ENCODE measurements around the gene GRK2. TPM values are rescaled to one million over a fixed set of nuclear protein-coding genes. Genes with fewer than 3 reads are reported as not detected.

Gene GRK2
- total and polyA plus RNA-seq, 2 of the 13 experiments (the other 11 are each of a cell fraction or from before 2014, with no cell fraction given) = 31.3 to 42.4 TPM

- Histone ChIP-seq H3K4me2 (ENCODE audit: low read depth, low read length) (no peak overlapping the region), H3K36me3 (replicated peaks in 1 of 2; ENCODE audit: control insufficient read depth in 1 of 2, insufficient read depth in 2 of 2, low read length in 2 of 2) (no peaks in the 10 kb centered on the region), H3K27ac (ENCODE audit: extremely low read length, insufficient read depth, low read length) (no peak overlapping the region), H4K20me1 (ENCODE audit: insufficient read depth, low read length) (no peaks in the 10 kb centered on the region), H3K27me3 (ENCODE audit: control insufficient read depth in 1 of 2, insufficient read depth in 2 of 2, low read length in 2 of 2) (no peaks in the 10 kb centered on the region), H3K4me3 (replicated peaks in 1 of 3; ENCODE audit: insufficient read depth in 1 of 3, low read depth in 2 of 3, low read length in 3 of 3) (no peak overlapping the region), H3K9me3 (ENCODE audit: low read length) (no peaks in the 10 kb centered on the region), H3K79me2 (ENCODE audit: insufficient read depth, low read length) (no peaks in the 10 kb centered on the region), H2AFZ (ENCODE audit: low read length) (no peak overlapping the region), H3K9ac (ENCODE audit: insufficient read depth, low read depth, low read length) (no peak overlapping the region), H3K4me1 (ENCODE audit: insufficient read depth, low read length) (peaks cover 7% of the 10 kb centered on the region)
- ATAC-seq (no peak), DNase-seq (ENCODE audit: low spot score) (no peak), FAIRE-seq (no peak)
- POLR2A ChIA-PET = interaction anchor here (1.2 kb wide), 1 partner anchor 62 kb away, joined by 3 read pairs; no protein-coding TSS in a partner anchor
- no peak for TF ChIP-seq TRIM22 (IDR thresholded peaks at IDR 0.05)
- TF ChIP-seq ZNF235 (CRISPR knock-in tag; IDR thresholded peaks at IDR 0.05; ENCODE audit: borderline replicate concordance) = no peak
- TF ChIP-seq ELF1 (CRISPR knock-in tag; IDR thresholded peaks at IDR 0.05) = no peak
- TF ChIP-seq, protein P1, sequence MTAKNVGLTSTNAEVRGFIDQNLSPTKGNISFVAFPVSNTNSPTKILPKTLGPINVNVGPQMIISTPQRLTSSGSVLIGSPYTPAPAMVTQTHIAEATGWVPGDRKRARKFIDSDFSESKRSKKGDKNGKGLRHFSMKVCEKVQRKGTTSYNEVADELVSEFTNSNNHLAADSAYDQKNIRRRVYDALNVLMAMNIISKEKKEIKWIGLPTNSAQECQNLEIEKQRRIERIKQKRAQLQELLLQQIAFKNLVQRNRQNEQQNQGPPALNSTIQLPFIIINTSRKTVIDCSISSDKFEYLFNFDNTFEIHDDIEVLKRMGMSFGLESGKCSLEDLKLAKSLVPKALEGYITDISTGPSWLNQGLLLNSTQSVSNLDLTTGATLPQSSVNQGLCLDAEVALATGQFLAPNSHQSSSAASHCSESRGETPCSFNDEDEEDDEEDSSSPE (CRISPR knock-in tag; IDR thresholded peaks at IDR 0.05) = no peak
- no peak for TF ChIP-seq ZNF496 (CRISPR knock-in tag; IDR thresholded peaks at IDR 0.05; ENCODE audit: insufficient replicate concordance)
- intact Hi-C loops (cut with micrococcal nuclease; ENCODE audit: unreplicated experiment) (no loop called here), in situ Hi-C loops (cut with HindIII; ENCODE audit: extremely low pct_ligation_motif_present, low pct_unique_long_range_greater_than_20kb) (no loop called here)
- no TSS peak for BruUV-seq (replicated peaks)
- CTCF ChIA-PET (ENCODE audit: low intra/inter-chr PET ratio, low total read pairs) = no interaction called here
- WGBS (ENCODE audit: low lambda C conversion rate) = 93% methylated on average over 7 of the region's 7 CpGs
Measured at GRCh38 chr11:67323526-67323925, 57.3 kb downstream of the GRK2 start.

DNA sequence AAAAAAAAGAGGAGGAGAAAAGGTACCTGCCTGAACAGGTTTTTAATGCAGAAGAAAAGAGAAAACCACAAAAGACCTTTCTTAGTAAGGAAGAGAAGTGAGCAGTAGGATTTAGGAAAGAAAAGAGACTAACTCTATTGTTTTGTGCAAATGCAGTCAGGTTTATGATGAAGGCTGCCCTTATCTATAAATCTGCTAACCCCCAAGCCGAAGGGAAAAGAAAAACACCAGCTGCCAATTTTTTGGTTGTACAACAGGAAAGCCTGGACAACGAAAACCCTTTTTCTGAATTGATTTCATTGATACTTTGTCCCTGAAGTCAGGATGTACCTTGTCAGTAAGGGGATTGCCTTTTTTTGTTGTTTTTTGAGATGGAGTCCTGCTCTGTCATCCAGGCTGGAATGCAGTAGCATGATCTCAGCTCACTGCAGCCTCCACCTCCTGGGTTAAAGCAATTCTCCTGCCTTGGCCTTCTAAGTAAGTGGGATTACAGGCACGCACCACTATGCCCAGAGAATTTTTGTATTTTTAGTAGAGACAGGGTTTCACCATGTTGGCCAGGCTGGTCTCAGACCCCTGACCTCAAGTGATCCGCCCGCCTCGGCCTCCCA is 65.9 kb downstream of the GRK2 start:
- no peak for FAIRE-seq
- Histone ChIP-seq H3K9ac (ENCODE audit: insufficient read depth, low read depth, low read length) (no peak overlapping the region), H3K27ac (ENCODE audit: extremely low read length, insufficient read depth, low read length) (no peak overlapping the region), H2AFZ (ENCODE audit: low read length) (no peak overlapping the region), H3K4me1 (ENCODE audit: insufficient read depth, low read length) (no peaks in the 10 kb centered on the region), H4K20me1 (ENCODE audit: insufficient read depth, low read length) (no peaks in the 10 kb centered on the region), H3K9me3 (ENCODE audit: low read length) (no peaks in the 10 kb centered on the region), H3K4me2 (ENCODE audit: low read depth, low read length) (no peak overlapping the region), H3K36me3 (replicated peaks in 1 of 2; ENCODE audit: control insufficient read depth in 1 of 2, insufficient read depth in 2 of 2, low read length in 2 of 2) (no peaks in the 10 kb centered on the region), H3K27me3 (ENCODE audit: control insufficient read depth in 1 of 2, insufficient read depth in 2 of 2, low read length in 2 of 2) (no peaks in the 10 kb centered on the region), H3K79me2 (ENCODE audit: insufficient read depth, low read length) (no peaks in the 10 kb centered on the region), H3K4me3 (replicated peaks in 1 of 3; ENCODE audit: insufficient read depth in 1 of 3, low read depth in 2 of 3, low read length in 3 of 3) (no peak overlapping the region)
- intact Hi-C loops (cut with micrococcal nuclease; ENCODE audit: unreplicated experiment) = no loop called here
- CTCF ChIA-PET (ENCODE audit: low intra/inter-chr PET ratio, low total read pairs) = no interaction called here
- no TSS peak for BruUV-seq (replicated peaks)
- 90% methylated on average over 6 of the region's 6 CpGs for WGBS (ENCODE audit: low lambda C conversion rate)
- ATAC-seq = no peak
- DNase-seq (ENCODE audit: low spot score) = no peak
- in situ Hi-C loops (cut with HindIII; ENCODE audit: extremely low pct_ligation_motif_present, low pct_unique_long_range_greater_than_20kb) = no loop called here
- POLR2A ChIA-PET = interaction anchor here (1.0 kb wide), 1 partner anchor 29 kb away, joined by 3 read pairs; the partner anchor contains the start of gene SSH3
- TF ChIP-seq ARNTL (CRISPR knock-in tag; IDR thresholded peaks at IDR 0.05) (no peak), ZNF766 (CRISPR knock-in tag; IDR thresholded peaks at IDR 0.05; ENCODE audit: borderline replicate concordance) (no peak), ZNF205 (CRISPR knock-in tag; IDR thresholded peaks at IDR 0.05) (no peak), TRIM22 (IDR thresholded peaks at IDR 0.05) (no peak), ZIK1 (CRISPR knock-in tag; IDR thresholded peaks at IDR 0.05; ENCODE audit: borderline replicate concordance, low read depth) (no peak), RORA (CRISPR knock-in tag; IDR thresholded peaks at IDR 0.05) (no peak)
- TF ChIP-seq, protein P2, sequence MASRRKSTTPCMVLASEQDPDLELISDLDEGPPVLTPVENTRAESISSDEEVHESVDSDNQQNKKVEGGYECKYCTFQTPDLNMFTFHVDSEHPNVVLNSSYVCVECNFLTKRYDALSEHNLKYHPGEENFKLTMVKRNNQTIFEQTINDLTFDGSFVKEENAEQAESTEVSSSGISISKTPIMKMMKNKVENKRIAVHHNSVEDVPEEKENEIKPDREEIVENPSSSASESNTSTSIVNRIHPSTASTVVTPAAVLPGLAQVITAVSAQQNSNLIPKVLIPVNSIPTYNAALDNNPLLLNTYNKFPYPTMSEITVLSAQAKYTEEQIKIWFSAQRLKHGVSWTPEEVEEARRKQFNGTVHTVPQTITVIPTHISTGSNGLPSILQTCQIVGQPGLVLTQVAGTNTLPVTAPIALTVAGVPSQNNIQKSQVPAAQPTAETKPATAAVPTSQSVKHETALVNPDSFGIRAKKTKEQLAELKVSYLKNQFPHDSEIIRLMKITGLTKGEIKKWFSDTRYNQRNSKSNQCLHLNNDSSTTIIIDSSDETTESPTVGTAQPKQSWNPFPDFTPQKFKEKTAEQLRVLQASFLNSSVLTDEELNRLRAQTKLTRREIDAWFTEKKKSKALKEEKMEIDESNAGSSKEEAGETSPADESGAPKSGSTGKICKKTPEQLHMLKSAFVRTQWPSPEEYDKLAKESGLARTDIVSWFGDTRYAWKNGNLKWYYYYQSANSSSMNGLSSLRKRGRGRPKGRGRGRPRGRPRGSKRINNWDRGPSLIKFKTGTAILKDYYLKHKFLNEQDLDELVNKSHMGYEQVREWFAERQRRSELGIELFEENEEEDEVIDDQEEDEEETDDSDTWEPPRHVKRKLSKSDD (CRISPR knock-in tag; IDR thresholded peaks at IDR 0.05; ENCODE audit: low read depth) = no peak

Measured in HepG2 (cell line).